Measurements from ENCODE around the gene SAMD4A. TPM values are rescaled to one million over a fixed set of nuclear protein-coding genes. Genes with fewer than 3 reads are reported as not detected.

Gene SAMD4A
- total and polyA plus RNA-seq, 2 of the 4 experiments (the other 2 are of a cell fraction), result 22.9 to 38.2 TPM

DNA sequence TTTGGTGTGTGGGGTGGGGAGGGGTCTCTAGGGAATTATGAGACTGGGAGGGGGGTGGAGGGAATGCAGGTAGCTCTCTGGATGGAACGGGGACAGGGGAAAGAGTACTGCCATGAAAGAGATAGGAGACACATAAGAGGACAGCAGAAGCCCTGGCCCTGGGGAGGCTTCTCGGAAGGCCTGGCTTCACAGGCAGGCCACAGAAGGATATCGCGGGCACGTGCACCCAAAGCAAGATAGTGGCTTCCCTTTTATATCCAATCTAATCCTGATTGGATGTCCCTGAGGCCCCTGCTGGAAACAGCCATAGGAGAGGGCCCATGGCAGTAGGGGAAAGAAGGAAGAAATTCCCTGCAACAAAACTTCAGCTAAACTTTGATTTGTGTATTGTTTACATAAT, 222.2 kb downstream of the SAMD4A start:
- ChIA-PET POLR2A (ENCODE audit: unreplicated experiment) (no interaction called here), CTCF (no interaction called here)
- no peak for TF ChIP-seq RCOR1 (IDR thresholded peaks at IDR 0.05; ENCODE audit: insufficient replicate concordance, low read length)
- no peak for TF ChIP-seq FOS (IDR thresholded peaks at IDR 0.05; ENCODE audit: low read depth, low read length)
- no peak for TF ChIP-seq MAFK (IDR thresholded peaks at IDR 0.05; ENCODE audit: low read depth, low read length)
- TF ChIP-seq RFX5 (IDR thresholded peaks at IDR 0.05; ENCODE audit: low read depth, low read length), result no peak
- TF ChIP-seq POLR2A (IDR thresholded peaks at IDR 0.05; ENCODE audit: low read depth, low read length), result no peak
- H2BK120ac ChIP-seq (ENCODE audit: low read depth, low read length), result no peak overlapping the region
- WGBS, 2 experiments (ENCODE audit: extremely low coverage in 2 of 2, insufficient read length in 1 of 2), result 100% methylated on average over 1 of the region's 5 CpGs; no CpG with 5 or more reads in 1 of the 2 experiments
- H3K4ac ChIP-seq (ENCODE audit: low read depth, low read length), result no peak overlapping the region
- in situ Hi-C loops (cut with MboI; ENCODE audit: low sequenced_read_pairs), result no loop called here
- BruUV-seq (replicated peaks), result no TSS peak
- peaks cover 11 to 39% of the 10 kb centered on the region in 2 experiments for H3K79me1 ChIP-seq (ENCODE audit: low read depth in 1 of 2, low read length in 2 of 2)
- no peak overlapping the region for H2AK5ac ChIP-seq (ENCODE audit: low read depth, low read length)
- no peak overlapping the region for H3K27ac ChIP-seq (ENCODE audit: insufficient read depth, low read length)
- no peak overlapping the region for H3K18ac ChIP-seq (ENCODE audit: low read depth, low read length)
- H3K36me3 ChIP-seq (ENCODE audit: control insufficient read depth, insufficient read depth, low read length), result peaks cover 58% of the 10 kb centered on the region
- ATAC-seq (ENCODE audit: low read depth) (no peak), DNase-seq (no peak)
- dilution Hi-C loops (cut with HindIII; ENCODE audit: low sequenced_read_pairs, unreplicated experiment), result no loop called here
- peaks cover 25% of the 10 kb centered on the region for H3K9me1 ChIP-seq (ENCODE audit: insufficient read depth, low read length)
- peaks cover 3% of the 10 kb centered on the region; the same call in 1 of the 2 replicates for H3K4me1 ChIP-seq (ENCODE audit: control insufficient read depth, insufficient read depth, low read length)
- H3K14ac ChIP-seq (replicated peaks; ENCODE audit: low read depth, low read length), result no peak overlapping the region
- no peak overlapping the region for H3K4me2 ChIP-seq (ENCODE audit: low read depth, low read length)
- H2BK5ac ChIP-seq (ENCODE audit: low read depth, low read length, poor library complexity, severe bottlenecking), result no peak overlapping the region
- no peak overlapping the region for H3K23ac ChIP-seq (ENCODE audit: low read depth, low read length)
- no peak overlapping the region for H2AK9ac ChIP-seq (replicated peaks; ENCODE audit: low read depth, low read length, poor library complexity)
- no peak overlapping the region for H2BK15ac ChIP-seq (ENCODE audit: low read depth, low read length)
- H4K20me1 ChIP-seq (ENCODE audit: insufficient read depth, low read length), result 0 out of 2 replicates have a peak, but pooled peaks cover 6% of the 10 kb centered on the region
- H3K56ac ChIP-seq (ENCODE audit: extremely low read depth, insufficient read depth, low read length), result no peak overlapping the region
- H4K91ac ChIP-seq (ENCODE audit: insufficient read depth, low read depth, low read length), result no peak overlapping the region
- H3K9ac ChIP-seq (ENCODE audit: low read depth, low read length), result no peak overlapping the region
- H3K4me3 ChIP-seq (ENCODE audit: insufficient read depth, low read depth, low read length), result no peak overlapping the region
- H3K27me3 ChIP-seq (ENCODE audit: control insufficient read depth, insufficient read depth, low read length), result no peaks in the 10 kb centered on the region
- intact Hi-C loops (cut with micrococcal nuclease), result no loop called here
- no peak overlapping the region for H2AFZ ChIP-seq (replicated peaks; ENCODE audit: low read length, poor library complexity)
- H4K8ac ChIP-seq (ENCODE audit: low read depth in 2 of 2, low read length in 2 of 2), result no peak overlapping the region
- no peak overlapping the region for H2BK20ac ChIP-seq (ENCODE audit: low read depth, low read length)
- no peaks in the 10 kb centered on the region for H3K9me3 ChIP-seq (ENCODE audit: control insufficient read depth, insufficient read depth, low read length)
- no peak overlapping the region for H4K5ac ChIP-seq (ENCODE audit: low read depth, low read length)
